ENCODE data around the gene AFAP1.

Gene AFAP1

DNA sequence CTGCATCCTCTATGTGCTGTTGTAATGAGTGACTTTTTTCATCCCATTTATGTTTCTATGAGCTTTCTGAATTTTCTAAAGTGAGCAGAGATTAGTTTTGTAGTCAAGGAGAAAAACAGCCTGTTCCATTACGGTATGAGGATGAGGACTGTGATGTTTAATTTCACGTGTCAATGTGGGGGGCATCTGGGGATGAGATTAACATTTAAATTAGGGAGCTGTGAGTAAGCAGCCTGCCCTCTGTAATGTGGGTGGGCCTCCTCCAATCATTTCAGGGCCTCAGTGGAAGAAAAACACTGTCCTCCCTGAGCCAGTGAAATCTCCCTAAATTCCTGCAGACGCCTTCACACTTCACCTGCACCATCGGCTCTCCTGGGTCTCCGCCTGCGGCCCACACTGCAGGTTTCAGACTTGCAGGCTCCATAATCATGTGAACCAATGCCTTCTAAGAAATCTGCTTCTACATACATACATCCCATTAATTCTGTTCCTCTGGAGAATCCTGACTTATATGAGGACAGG lies 121.7 kb downstream of the AFAP1 start:
- no peak for DNase-seq

GRCh38 chr4:7816771-7817170 lies 122.9 kb downstream of the AFAP1 start:
- DNase-seq, result no peak

GRCh38 chr4:7815981-7816380 lies 123.7 kb downstream of the AFAP1 start:
- no peak for DNase-seq

GRCh38 chr4:7815562-7815961 lies 124.1 kb downstream of the AFAP1 start:
- DNase-seq, result no peak

- no peak for DNase-seq
Observed at GRCh38 chr4:7814451-7814850, 125.2 kb downstream of the AFAP1 start.

DNA sequence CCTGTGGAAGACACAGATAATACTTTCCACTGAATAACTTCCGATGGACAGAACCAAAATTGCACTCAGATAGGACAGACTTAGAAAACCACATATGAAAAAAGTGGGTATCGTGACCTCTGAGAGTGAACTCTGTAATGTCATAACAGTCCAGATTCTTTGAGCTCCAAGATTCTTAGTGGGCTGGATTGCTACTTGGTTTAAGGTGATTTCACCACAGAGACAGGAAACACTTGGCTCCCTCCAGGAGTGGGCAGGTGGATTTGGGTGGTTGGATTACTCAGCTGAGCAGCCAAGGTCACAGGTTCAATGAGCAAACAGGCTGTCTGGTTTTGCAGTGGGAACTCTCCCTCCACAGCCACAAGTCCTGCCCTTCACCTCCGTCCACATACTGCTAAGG lies 126.0 kb downstream of the AFAP1 start:
- DNase-seq, result no peak

DNA sequence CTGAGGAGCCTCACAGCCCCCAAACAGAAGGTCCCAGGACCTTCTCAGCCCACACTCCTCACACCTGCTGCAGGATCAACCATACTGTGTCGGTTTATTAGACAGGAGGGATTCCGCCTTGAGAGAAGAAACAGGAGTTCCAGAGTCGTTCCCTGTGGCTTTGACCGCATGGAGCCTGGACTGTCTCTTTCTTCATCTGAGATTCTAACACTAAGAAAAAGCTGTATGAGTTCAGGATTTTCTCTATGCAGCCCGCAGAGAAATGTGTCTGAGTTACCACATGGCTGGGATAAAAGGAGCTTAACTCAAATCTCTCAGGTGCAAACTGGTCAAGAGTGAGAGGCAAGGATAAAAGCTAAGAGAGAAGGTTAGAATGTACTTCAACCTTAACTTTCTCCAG lies 126.7 kb downstream of the AFAP1 start:
- no peak for DNase-seq

- no peak for DNase-seq
Observed at GRCh38 chr4:7812231-7812857, 127.3 kb downstream of the AFAP1 start.

DNA sequence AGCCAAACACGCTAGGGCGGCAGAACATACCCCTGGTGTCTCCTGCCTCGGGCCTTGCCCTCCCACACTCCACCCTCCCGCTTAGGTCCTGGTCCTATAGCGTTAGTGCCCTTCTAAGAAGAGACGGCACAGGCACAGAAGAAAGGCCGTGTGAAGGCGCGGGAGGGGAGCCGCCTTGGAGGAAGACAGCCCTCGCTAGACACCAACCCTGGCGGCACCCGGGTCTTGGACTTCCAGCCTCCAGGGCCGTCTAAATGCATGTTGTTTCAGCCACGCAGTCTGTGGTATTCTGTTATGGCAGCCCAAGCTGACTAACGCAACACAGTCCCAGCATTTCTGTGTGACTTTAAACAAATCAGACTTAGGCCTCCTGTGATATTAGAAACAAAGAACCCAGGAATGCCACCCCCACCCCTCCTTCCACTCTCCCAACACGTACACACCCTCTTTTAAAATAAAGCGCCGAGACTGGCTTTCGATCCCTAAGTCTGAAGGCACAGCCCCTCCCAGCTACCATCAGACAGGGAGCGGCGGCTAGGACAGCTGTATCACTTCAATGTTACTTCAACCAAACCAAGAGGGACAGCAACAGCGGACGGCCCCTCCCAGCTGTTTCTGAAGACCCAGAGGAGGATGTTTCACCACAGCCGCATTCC lies 128.0 kb downstream of the AFAP1 start:
- no peak for DNase-seq

DNA sequence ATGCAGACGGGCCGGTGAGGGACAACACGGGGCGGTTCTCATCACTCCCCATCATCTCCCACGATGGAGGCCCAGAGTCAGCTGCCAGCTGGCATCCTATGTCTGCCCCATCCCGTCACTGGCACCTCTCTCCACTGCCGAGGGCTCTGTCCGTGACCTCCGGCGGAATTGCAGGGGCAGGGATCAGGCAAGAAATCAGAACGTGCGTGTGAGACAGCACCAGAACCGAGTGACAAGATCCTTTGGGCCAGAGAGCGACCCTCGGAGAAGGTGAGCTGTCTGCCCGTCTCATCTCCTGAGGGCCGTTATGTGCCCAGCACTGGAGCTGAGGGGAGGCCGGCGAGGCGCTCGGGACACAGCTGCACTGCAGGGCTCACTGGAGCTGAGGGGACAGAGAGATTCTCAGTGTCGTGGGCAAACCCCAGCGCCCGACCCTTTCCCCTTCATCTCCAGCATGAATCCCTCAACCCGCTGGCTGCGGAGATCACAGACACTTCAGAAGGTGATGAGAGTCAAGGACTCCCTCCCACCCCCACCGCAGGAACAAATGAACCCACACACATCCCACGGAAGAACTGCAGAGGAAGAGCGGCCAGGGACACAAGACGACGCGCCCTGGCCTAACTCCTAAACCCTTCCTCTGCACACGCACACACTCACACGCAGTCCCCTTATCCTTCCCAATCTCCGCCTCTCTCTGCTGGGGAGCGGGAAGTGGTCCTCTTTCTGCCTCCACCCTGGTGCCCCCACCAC lies 128.7 kb downstream of the AFAP1 start:
- no peak for DNase-seq

DNA sequence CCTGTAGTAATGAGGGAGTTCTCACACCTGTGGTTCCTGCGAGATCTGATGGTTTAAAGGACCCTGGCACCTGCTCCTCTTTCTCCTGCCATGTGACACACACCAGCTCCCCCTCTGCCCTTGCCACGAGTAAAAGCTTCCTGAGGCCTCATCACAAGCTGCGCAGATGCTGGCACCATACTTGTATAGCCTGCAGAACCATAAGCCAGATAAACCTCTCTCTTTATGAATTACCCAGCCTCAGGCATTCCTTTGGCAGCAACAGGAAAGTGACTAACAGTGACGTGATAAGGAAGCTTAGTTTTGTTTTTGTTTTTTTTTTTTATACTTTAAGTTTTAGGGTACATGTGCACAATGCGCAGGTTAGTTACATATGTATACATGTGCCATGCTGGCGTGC lies 130.9 kb downstream of the AFAP1 start:
- no peak for DNase-seq

- no peak for DNase-seq
Observed at GRCh38 chr4:7808181-7808580, 131.5 kb downstream of the AFAP1 start.

DNA sequence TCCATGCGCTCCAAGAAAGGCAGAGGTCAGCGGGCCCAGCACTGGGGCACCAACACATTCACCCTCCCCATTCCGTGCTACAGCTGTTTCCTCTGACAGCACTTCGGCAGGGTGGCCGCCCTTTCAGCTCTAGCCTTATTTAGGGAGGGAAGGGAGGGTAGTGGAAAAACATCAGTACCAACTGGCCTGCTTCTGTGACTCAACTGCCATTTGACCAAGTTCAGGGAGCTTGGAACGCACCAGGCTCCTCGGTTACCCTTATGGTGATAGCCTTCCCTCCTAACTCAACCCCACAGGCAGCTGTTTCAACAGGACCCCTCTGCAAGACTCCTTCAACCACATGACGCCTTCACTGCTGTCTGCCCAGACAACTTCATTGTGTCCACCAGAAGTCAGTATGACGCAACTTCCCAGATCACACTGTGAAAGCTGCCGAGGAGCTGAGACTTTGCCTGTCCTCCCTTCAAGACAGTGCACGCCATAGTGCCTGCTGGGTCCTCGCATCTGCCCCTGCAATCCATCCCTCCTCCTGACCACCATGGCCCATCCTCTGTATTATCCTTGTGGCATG lies 132.2 kb downstream of the AFAP1 start:
- no peak for DNase-seq

DNA sequence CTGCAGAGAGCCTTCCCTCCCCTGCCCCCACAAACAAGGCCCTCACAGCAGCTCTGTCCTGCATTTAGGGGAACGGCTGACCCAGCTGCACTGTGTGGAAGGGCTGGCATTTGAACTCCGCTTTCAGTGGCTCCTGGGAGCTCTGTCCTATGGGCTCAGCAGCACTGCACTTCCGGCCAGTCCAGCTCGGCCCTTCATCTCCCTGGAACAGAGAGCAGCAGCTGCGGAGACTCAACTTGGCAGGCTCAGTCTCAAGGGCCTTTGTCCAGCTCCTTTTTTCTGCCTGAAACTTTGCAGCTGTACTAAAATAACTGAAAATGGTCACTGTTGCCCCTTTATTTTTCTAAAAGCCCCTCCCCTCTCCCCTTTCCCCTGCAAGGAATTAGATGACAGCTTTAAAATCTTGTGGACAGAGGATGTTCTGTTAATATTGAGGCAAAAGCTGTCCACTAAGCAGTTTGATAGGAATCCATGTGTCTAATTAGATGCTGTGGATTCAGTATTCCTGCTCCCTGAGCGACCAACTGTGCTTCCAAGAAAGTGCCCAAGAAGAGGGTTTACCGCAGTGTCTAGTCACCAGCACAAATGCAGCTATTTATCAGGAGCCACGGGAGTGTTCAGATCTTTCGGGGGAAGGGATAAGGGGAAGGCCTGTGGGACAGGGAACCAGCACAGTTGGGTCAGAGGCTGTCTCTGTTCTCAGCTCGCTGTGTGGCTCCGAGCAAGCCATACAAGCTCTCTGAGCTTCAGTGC lies 133.1 kb downstream of the AFAP1 start:
- no peak for DNase-seq

GRCh38 chr4:7805533-7806337 lies 133.9 kb downstream of the AFAP1 start:
- DNase-seq, result no peak

- DNase-seq, result no peak
Observed at GRCh38 chr4:7804756-7805385, 134.8 kb downstream of the AFAP1 start.

GRCh38 chr4:7803992-7804755 lies 135.5 kb downstream of the AFAP1 start:
- peak; percentile 82 for DNase-seq

GRCh38 chr4:7803371-7803770 lies 136.3 kb downstream of the AFAP1 start:
- no peak for DNase-seq

DNA sequence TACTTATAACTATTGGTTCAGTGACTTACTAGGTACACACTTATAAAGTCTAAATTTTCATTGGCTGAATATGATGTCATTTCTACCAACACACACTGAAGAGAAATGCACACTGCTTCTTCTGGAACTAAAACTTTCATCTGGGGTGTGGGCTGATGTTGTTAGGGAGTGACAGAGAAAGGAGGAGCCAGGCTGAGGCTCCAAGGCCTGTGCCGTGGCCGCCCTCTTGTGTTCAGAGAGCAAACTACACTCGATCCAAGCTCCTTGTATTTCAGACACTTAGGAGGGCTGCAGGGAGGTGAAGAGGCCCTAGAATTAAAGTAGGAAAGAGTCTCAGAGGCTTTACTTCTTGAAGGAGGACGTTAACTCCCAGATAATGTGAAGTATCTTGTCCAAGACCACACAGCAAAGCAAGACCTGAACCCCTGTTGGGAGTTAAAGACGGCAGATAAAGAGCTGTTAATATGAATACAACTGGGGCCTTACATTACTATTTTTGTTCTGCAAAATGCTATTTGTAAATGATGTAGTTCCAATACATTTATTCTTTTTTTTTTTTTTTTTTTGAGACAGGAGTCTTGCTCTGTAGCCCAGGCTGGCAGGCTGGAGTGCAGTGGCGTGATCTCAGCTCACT lies 137.5 kb downstream of the AFAP1 start:
- peak; percentile 84 for DNase-seq

DNA sequence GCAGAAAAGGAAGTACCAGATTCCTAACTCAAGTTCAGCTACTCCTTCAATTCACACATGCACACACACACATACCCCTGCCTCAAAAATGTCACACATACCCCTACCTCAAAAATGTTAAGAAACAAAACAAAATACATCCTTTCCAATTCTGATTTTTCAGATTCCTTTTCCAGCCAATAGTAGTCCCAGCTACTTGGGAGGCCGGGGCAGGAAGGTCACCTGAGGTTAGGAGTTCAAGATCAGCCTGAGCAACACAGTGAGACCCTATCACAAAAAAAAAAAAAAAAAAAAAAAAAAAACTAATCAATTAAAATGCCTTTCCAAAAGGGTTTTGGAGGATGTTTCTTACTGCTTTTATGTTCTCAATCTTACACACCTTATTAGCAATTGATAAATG lies 138.0 kb downstream of the AFAP1 start:
- DNase-seq, result no peak

Data from CD4-positive, alpha-beta T cell treated with Interleukin-10 for 1 hour (primary cell).